HG03139 (cell line): ENCODE results near the gene RBCK1.
"Not testable (repeated sequence)": the region's sequence is repeated elsewhere in the genome, so short reads cannot be mapped to it uniquely, and the experiment has no call there.

Experiments used
- ATAC-seq: cut with Tn5 transposase; IDR thresholded peaks from one replicate; pipeline ENCODE4 v1.9.1; 2021; ENCODE audit not compliant: unreplicated experiment

Gene RBCK1

DNA sequence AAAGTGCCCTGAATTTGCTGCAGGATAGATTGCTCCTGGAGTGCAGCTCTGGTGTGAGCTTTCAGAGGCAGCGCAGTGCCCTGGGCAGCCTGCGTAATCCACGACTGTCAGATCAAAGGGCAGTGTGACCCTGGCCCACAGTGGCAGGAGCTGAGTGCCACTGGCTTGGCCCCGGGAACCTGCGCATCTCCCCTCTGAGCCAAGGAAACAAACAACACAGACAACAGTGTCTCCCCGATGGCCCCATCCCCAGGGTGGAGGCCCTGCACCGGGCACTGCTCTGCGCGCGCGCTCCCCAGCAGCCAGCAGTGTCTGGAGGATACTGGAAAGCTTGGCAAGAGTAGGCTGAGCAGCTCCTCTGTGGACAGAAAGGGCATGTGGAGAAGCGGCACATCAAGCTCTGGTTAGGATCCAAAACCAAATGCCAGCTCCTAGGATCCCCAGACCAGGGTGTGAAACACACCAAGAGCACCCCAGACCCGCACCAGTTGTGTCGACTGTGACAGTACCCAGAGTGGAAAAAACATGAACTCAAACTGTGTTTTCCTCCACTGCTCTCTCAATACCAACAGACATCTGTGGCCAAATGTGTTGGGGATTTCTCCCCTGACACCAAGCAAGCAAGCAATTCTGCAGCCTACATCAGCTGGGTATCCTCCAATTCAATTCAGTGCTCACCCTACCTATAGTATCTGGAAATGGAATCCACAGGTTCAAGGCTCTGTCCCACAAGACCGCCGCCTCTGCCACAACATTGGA, 26.7 kb downstream of the RBCK1 start:
- ATAC-seq, result no peak

DNA sequence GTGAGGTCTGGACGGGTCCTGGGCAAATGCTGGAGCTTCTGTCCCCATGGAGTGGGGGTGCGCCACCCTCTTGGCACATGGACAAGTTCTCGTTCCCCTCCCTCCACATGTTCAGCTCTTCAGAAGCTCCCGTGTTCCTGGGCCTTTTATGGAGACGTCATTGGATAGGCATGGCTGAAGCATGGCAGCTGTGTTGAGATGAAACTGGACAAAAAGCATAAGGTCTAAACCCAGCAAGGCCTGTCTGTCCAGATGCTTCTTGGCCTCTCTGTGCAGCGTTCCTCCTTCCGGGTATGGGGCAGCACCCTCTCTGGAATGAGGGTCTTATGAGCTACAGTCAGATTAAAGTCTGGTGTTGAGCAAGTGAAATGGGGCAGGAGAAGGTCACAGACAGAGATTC, 27.5 kb downstream of the RBCK1 start:
- no peak for ATAC-seq

DNA sequence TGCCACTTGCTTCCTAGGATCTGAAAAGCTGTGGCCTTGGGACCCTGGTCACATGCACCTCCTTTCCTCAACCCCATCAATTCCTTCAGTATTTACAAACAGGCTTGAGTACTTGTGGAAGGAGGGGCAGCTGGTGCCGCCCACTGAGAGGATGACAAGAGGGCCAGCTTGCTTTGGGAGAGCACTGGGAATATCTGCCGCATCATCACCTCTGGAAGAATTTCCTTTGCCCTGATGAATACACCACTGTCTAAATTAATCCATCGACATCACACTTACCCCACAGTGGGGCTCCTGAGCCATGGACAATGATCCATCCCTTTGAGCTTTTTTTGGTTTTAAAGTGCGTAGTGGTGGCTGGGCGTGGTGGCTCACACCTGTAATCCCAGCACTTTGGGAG, 28.4 kb downstream of the RBCK1 start:
- no peak for ATAC-seq

DNA sequence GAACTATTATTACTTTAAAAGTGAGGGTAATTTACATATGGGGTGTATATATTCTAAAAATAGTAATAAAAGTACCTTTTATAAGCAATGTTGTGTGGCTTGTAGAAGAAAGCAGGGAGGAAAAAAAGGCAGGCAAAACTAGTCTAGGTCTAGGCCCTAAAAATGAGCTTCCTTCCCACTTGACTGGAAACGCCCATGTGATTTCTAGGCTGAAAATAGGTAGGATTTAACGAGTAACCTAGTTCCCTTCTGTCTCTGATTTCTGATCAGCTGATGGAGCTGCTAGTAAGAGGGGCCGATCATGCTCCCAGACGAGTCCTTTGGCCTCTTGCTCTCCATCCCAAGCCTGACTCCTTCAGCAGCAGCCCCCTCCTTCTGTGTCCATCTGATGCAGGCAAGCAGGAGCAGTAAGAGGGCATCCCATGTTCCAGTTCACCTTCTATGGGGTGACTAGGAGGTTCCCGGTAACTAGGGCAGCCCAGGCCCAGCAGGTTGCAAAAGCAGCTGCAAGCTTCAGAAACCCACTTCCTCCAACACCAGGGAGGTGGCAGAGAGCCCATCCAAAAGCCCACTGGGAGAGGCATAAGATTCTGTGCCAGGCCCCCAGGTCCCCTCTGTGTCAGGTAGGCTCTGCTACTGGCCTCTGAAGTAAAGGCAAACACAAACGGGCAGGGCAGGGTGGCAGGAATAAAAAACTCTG, 29.8 kb downstream of the RBCK1 start:
- no peak for ATAC-seq

DNA sequence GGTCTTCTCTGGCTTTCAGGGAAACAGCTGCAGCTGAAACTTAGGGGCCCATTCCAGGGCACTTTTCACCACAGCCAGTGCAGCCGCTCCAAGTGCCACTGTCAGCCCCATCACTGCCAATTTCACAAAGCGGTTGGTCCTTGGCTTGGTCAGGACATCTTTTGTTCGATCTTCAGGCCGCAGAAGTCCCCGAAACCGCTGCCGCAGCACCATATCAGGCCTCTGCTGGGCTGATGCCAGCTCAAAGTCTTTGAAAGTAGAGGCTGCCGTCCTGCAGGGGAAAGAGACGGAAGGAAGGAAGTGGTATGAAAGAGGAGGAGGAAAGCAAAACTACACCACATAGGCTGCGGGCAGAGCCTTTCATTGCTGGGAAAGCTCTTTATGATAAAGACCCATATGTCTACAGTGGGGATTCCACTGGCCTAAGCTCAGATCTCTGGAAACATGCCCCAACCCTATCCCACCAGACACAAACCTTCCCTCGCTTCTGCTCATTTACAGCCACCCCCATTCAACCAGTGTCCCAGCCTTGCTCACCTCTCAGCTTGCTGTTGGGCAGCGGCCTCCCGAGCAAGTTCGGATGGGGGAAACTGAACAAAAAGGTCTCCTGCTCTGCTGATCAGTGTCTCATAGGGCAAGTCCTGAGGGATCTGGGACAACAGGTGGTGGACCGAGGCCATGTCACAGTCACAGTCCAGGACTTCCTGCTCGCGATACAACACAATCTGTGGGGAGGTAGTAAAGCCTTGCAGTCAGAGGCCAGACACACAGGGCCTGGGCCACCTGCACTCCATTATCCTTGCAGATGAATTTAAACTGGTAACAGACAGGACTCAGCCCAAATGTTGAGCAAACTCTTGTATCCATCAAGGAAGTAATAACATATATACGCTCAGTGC, 30.7 kb downstream of the RBCK1 start:
- ATAC-seq, result no peak

DNA sequence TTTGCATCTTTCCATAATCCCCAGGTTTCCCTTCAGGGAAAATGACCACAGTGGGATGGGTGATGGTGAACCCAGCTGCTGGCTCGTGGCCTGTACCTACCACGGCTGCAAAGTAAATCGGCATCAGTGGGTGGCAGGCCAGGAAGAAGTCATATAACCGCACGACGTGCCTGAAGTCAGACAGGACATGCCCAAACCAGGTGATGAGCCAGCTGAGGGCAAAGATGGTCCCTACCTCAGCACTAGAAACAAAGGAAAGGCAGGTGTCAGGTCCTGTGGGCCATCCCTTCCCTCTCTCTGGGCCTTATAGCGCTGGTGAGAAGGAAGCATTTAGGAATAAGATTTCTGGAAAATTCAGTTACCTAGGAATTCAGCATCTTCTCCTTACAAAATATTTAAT, 32.0 kb downstream of the RBCK1 start:
- ATAC-seq, result no peak

DNA sequence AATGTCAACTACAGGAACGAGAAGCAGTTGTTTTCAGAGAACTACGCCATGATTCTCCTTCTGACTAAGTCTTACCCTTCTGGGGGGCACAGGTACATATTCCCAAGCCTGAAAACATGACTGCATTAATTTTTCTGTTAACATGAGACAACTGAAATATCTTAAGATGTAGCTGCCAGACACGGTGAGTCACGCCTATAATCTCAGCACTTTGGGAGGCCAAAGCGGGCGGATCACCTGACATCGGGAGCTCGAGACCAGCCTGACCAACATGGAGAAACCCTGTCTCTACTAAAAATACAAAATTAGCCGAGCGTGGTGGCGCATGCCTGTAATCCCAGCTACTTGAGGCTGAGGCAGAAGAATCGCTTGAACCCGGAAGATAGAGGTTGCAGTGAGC, 32.5 kb downstream of the RBCK1 start:
- no peak for ATAC-seq

DNA sequence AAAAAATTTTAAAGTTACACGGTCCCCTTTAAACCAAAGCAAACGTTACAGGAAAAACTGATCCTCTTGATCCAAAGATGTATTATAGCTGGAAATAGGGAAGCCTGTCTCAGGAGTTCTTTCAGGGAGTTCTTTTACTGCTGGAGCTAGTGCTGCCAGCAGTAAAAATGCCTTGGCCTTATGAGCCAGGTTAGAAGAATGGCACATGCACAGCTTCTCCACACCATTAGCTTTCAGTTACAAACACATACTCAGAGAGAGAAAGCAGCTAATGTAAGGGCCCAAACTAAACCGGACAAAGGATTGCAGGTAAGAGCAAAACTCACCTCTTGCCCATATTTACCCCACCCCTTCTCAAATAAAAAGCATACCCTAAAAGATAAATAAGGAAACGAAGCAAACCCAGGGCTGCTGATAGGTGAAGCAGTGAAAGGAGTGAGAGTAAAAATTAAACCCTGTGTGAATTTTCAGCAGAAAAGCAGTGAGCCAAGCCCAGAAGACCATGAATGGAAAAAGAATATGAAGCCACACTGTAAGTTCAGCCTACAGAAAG, 35.2 kb downstream of the RBCK1 start:
- ATAC-seq, result no peak

DNA sequence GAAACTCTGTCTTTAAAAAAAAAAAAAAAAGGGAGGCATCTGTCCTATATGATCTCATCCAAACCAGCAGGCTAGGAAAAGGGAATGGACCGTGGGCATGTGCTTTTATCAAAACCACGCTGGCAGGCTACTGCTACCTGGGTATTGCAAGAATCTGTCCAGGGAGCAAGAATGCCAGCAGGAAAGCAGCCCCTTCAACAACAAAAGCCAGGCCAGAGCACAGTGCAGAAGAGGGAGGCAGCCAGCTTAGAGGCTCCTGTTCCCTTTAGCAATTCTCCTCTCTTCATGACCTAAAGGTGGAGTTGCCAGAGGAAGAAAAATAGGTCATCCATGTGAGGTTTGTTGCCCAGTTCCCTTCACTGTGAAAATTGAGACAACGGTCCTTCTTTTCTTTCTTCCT, 36.0 kb downstream of the RBCK1 start:
- ATAC-seq, result no peak

DNA sequence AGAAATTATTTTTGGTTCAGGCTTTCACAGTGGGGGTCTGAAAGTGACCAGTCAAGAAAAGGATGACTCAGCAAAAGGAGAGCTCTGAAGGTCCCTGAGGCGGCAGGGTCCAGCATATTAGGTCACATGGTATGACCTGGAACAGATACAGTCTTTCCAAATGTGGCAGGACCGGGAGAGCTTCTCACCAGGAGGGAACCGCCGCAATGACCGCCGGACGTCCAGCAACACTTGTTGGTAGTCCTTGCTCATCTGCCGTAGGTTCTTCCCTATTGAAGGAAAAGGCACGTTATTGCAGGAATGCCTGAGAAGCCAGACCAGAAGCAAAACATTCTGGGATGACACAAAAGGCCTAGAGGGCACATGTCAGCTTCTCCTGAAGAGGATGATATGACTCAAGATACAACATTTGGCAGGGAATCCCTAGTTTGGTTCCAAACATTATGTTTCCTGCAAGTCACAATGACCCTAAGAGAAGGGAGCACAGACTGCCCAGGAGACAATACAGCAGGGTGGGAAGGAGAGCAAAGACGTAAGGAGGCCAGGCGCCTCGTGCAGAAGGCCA, 36.8 kb downstream of the RBCK1 start:
- ATAC-seq, result no peak

DNA sequence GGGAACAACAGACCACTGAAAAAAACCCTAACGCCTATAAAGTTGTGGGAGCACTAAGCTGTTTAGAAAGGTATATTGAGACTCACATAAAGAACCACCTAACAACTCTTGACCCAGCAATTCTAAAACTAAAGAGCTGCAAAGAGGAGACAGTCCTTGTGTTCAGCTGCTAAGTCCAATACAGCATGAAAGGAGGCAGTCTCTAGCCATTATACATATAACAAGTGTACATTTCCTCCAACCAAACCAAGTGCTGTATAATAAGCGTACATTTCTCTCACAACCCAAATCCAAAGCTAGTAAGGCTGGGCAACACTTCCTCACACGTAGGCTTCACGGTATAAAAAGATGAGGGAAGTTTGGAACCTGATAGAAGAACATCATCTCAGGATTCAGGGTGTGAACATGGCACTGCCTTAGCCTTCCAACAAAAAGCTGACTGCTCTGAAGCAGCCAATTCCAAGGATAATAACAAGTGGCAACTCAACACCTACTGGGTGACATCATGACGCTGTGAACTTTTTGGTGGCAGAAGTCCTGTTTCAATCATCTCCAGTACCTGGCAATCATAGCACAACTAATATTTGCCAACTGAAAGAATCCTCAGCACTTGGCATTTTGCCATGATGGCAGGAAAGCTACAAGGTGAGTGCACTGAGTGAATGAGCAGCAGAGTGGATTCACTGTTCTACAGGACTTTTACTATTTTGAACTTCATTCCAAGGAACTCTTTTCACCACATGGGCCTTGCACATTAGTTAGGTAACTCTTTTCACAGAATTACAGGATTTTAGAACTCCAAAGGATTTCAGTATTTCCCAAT, 37.6 kb downstream of the RBCK1 start:
- ATAC-seq, result no peak

DNA sequence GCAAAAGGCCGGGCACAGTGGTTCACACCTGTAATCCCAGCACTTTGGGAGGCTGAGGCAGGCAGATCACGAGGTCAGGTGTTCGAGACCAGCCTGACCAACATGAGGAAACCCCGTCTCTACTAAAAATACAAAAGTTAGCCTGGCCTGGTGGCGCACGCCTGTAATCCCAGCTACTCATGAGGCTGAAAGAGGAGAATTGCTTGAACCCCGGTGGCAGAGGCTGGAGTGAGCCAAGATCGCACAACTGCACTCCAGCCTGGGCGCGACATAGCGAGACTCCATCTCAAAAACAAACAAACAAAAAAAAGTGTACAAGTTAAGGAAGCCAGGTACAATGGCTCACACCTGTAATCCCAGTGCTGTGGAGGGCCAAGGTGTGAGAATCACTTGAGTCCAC, 43.9 kb downstream of the RBCK1 start:
- ATAC-seq, result not testable (repeated sequence)

DNA sequence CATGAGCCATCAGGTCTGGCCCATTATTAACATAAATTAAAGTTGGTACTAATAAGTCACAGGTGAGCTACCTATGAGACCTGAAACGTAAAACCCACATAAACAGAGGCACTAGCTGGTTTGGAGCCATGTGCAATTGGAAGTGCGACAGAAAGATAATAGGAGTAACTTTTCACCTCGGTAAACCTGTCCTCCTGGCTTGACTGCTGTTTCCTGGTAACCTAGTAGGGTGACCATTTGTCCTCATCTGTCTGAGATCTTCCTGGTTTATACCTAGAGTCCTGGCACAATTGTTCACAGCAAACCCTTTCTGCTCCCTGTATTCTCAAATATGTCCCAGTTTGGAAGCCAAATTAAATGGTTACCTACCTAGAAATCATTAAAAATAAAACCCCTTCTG, 46.9 kb downstream of the RBCK1 start:
- ATAC-seq, result no peak

DNA sequence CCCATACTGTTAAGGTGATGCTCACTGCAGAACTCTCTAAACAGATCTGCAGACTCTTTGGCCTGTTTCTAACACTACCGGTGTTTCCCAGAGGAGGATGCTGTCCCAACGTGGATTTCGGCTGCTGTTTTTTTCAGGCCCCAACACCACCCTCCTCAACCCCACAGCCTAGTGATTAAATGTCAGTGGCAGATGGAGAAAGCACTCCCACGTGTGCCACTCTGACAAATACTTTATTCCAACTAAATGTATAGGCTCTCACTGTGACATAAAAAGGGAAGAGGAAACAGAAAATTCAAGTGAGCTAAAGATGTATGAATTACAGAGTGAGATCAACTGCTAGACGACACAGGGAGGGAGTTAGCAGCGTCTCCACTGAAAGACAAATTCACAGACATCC, 50.7 kb downstream of the RBCK1 start:
- ATAC-seq, result no peak

DNA sequence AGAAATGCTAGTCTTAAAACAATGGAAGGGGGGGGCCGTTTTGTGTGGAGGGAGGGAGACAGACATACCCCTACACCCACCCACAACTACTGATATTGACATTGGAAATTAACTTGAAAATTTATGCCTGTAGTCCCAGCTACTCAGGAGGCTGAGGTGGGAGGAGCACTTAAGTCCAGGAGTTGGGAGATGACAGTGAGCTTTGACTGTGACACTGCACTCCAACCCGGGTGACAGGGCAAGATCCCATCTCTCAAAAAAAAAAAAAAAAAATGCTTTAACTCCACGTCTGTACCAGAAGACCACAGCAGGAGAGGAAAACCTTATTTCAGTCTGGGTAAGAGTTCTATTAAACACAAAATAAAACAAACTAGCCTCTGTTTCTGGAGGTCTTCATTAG, 52.1 kb downstream of the RBCK1 start:
- ATAC-seq, result no peak

DNA sequence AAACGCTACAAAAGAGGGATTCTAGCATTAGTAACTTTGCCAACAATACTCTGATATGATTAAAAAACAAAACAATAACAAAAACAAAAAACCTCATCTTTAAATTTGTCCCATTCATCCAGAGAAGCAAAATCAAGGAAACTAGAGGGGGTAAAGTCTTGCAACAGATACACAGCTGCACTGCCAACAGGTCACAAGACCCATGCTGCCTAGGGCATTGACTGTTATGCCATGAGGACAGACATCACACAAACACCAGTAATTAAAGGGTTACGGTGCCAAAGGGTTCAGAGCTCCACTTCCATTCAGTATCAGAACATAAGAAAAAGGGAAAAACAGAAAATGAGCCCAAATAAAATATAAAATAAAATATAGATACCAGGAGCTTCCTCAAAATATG, 52.6 kb downstream of the RBCK1 start:
- no peak for ATAC-seq

DNA sequence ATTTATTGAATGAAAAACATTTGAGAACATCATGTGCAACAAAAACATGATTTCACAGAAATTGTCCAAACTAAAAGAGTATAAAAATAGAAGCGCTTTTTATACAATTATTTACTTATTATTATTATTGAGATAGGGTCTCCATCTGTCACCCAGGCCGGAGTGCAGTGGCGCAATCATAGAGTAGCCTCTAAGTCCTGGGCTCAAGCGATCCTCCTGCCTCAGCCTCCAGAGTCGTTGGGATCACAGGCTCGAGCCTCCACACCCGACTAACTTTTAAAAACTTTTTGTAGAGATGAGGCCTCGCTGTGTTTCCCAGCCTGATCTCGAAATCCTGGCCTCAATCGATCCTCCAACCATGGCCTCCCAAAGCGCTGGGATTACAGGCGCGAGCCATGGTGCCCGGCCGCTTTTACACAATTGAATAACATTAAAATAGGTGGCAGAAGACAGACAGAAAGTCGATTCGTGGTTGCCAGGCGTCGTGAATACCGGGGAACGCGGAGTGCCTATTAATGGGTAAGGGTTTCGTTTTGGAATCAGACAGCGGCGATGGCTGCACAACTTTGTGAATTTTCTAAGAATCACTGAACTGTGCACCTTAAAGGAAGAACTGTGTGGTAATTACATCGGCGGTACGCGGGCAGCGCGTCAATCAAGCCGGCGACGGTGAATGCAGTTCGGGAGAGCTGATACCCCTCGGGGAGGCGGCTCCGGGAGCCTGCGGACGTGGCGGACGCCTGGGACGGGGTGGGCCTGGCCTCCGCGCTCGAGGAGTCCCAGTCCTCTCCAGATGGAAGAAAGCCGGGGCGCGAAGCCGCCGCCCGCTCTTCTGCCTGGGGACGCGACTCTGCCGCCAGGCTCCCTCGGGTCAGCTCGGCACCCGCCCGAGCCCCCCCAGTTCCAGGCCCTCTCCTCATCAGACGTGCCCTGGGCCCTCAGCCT, 53.4 kb downstream of the RBCK1 start:
- ATAC-seq, result peak; percentile 32

DNA sequence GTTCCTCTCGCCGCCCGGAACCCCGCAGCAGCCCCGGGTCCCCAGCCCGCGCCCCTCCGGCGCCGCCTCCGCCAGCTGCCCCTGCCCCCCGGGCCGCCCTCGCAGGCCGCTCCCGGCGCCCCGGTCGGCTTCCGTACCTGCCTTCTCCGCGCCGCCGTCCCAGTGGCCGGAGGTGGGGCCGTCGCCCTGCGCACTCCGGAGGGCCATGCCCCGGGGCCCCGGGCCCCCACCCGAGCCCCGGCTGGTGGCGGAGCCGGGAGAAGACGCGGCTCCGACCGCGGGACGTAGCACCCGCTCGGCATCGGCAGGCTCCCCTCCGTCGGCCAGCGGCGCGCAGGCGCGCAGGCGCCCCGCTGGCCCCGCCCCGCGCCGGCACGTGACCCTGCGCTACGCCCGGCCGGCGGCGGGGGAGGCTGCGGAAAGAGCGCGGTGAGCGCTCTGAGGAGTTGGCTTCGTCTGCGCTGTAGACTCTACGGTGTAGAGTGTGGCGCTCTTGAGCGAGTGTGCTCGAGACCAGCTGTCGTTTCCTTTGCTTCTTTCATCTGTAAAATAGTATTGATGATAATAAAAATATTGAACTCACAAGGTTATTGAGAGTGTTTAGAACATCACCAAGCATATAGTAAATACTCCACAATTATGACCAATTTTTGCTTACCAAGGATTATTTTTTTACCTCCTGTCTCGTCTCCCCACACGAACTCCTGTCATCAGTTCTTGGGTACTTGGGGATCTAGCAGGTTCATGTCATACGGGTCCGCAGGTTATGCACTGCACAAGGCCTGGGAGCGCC, 54.3 kb downstream of the RBCK1 start, which contains the start of gene TBC1D20:
TSS of gene TBC1D20 (minus strand) at position 335 of the 793 bp plus-strand sequence. CDS start at position 207, 128 bp downstream.
- peak; percentile 89 for ATAC-seq
